ENCODE measurements around the gene HMG20B.

The HMG20B gene

DNA sequence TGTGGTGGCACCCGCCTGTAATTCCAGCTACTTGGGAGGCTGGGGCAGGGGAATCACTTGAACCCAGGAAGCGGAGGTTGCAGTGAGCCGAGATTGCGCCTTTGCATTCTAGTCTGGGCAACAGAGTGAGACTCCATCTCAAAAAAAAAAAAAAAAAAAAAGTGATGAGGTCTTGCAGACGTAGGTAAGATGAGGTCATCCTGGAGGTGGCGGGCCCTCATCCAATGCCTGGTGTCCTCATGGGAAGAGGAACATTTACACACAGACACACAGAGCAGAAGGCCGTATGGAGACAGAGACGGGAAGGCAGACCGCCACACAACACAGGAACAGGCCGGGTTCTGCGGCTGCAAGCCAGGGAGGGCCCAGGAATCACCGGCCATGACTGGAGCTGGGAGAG lies 49.5 kb downstream of the HMG20B start:
- DNase-seq: no peak

- DNase-seq: no peak
Measured at GRCh38 chr19:3623716-3624115, 51.0 kb downstream of the HMG20B start.

DNA sequence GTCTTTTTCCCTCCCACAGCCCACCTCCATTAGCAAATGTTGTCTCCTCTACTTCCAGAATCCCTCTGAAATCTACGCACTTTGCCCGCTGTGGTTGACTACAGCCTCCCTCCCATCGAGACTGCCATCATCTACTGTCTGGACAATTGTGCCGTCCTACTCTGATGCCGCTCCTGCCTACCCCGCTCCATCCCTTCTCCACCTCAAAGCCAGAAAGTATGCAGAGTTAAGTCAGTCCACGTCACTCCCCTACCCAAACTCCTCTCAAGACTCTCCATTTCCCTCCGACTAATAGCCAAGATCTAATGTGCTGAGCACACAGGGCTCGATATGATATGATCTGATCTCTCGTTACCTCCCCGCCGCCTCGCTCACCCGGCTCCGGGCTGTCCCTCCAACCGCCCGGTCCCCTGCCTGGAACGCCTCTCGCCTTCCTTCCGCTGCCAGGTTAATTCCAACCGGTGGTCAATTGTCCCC lies 53.3 kb downstream of the HMG20B start:
- DNase-seq: no peak

- DNase-seq: peak; percentile 99
Measured at GRCh38 chr19:3626473-3627350, 54.0 kb downstream of the HMG20B start, which contains the start of gene CACTIN. TSS of gene CACTIN (minus strand) at chr19:3626790. CDS start at chr19:3626762, 28 bp downstream.

DNA sequence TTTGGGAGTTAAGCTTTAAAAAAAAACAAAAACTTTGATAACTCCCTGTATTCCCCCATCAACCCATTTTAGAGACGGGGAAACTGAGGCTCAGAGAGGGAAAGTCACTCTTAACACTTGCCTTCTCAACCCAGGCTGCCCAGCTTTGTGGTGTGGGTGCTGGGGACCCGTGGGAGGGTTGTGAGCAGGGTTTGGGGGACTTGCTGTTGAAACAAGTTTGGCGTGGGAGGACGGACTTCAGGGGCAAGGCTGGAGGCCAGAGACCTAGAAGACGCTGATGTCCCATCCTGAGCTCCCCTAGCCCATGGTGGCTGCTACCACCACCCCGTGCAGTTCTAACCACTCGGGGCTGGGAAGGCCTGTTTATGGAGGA lies 54.6 kb downstream of the HMG20B start:
- DNase-seq: no peak
